ENCODE measurements around the gene CTIF.

The CTIF gene

DNA sequence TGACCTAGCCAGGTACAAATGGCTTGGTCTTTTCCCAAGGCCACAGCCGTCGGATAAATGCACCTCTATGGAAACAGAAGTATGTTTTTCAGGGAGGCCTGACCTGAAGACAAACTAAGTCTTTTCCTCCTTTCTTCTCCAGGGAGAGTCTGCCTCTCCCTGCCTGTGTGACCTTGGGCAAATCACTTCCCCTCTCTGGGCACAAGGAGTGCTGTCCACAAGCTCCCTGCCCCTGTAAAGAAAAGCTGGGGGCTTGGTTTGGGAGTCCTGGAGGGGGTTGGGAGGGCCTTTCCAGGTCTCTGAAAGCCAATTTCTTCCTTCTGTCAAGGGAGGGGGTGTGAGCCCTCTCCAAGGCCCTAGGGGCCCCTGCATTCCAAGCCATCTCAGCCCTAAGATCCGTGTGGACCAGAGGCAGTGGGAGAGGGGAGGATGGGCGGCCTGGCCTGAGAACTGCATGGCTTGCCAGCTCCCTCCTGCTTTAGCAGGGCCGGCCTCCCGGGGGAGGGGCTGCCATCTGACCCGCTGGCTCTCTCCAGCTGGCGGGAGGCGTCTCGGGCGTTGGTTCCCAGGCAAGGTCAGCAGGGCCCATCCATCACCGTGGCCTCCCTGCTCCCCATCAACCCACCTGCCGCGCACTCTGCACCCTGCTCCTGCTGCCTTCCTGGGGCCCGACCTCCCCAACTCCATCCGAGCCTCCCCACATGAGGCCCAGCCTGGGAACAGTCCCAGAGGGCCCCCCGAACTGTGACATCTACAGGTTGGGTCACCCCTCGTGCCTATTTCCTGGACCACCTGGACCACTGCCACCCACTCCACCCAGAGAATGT is 350.5 kb downstream of the CTIF start:
- Histone ChIP-seq H3F3A (ENCODE audit: insufficient read depth) (no peaks in the 10 kb centered on the region), H3K79me2 (ENCODE audit: insufficient read depth, low read length) (no peaks in the 10 kb centered on the region), H3K9me3 (ENCODE audit: insufficient read depth, low read length) (no peaks in the 10 kb centered on the region), H3K4me2 (ENCODE audit: low read depth, low read length, poor library complexity, severe bottlenecking) (no peak overlapping the region), H4K20me1 (ENCODE audit: low read depth, low read length) (no peaks in the 10 kb centered on the region), H2AFZ (ENCODE audit: low read depth, low read length, severe bottlenecking) (no peak overlapping the region), H3K9ac (ENCODE audit: low read length) (no peak overlapping the region), H3K36me3 (ENCODE audit: low read length) (no peaks in the 10 kb centered on the region), H3K27me3 (ENCODE audit: low read length) (no peaks in the 10 kb centered on the region), H3K9me2 (replicated peaks; ENCODE audit: insufficient read depth, low read length) (no peaks in the 10 kb centered on the region), H3K4me3 (ENCODE audit: insufficient read depth, low read length, poor library complexity, severe bottlenecking) (no peak overlapping the region), H3K27ac (ENCODE audit: low read depth, low read length) (no peak overlapping the region)
- TF ChIP-seq EZH2phosphoT487 (conservative IDR thresholded peaks at IDR 0.05; ENCODE audit: low read length) (no peak), CTCF (IDR thresholded peaks at IDR 0.05; ENCODE audit: insufficient read depth, low read length, poor library complexity, severe bottlenecking) (no peak)

DNA sequence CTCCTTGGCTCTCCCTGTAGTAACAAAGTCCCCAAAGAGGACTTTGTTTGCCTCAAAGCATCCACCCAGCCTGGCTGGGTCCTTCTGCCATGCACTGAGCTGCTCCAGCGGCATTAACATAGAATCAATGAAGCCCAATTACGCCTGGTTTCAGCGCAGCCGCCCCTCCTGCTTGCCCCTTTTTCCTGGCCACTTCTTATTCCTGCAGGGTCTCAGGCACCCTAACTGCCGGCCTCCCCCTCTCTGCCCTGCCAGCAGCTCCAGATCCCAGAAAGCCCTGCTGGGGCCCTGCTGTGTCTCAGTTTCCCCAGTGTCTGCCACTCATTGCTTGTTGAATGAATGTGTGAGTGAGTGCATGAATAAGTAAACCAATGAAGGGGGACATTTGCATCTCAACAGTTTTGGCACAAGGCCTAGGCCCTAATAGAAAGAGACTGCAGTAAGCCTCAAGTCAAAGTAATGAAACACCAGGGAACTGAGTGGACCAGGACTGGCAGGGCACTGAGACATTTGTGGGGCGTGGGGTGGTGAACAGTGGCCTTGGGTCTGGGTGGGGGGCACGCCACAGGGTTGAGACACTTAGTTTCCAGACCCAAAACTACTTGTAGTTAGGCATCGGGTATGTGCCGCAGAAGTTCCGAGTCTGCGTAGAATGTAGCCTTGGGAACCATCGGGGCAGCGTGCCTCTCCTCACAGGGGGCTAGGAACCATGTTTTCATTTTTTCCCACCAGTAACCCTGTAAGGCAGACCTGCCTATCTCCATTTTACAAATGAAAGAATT is 351.3 kb downstream of the CTIF start:
- H4K20me1 ChIP-seq (ENCODE audit: low read depth, low read length), result no peaks in the 10 kb centered on the region
- H3K9me3 ChIP-seq (ENCODE audit: insufficient read depth, low read length), result no peaks in the 10 kb centered on the region
- H3K4me3 ChIP-seq (ENCODE audit: insufficient read depth, low read length, poor library complexity, severe bottlenecking), result no peak overlapping the region
- H3K36me3 ChIP-seq (ENCODE audit: low read length), result no peaks in the 10 kb centered on the region
- no peak overlapping the region for H3K9ac ChIP-seq (ENCODE audit: low read length)
- H3K4me2 ChIP-seq (ENCODE audit: low read depth, low read length, poor library complexity, severe bottlenecking), result no peak overlapping the region
- H3K27ac ChIP-seq (ENCODE audit: low read depth, low read length), result no peak overlapping the region
- no peaks in the 10 kb centered on the region for H3K27me3 ChIP-seq (ENCODE audit: low read length)
- H2AFZ ChIP-seq (ENCODE audit: low read depth, low read length, severe bottlenecking), result no peak overlapping the region
- H3F3A ChIP-seq (ENCODE audit: insufficient read depth), result no peaks in the 10 kb centered on the region
- TF ChIP-seq EZH2phosphoT487 (conservative IDR thresholded peaks at IDR 0.05; ENCODE audit: low read length), result no peak
- no peak for TF ChIP-seq CTCF (IDR thresholded peaks at IDR 0.05; ENCODE audit: insufficient read depth, low read length, poor library complexity, severe bottlenecking)
- no peaks in the 10 kb centered on the region for H3K9me2 ChIP-seq (replicated peaks; ENCODE audit: insufficient read depth, low read length)
- no peaks in the 10 kb centered on the region for H3K79me2 ChIP-seq (ENCODE audit: insufficient read depth, low read length)

DNA sequence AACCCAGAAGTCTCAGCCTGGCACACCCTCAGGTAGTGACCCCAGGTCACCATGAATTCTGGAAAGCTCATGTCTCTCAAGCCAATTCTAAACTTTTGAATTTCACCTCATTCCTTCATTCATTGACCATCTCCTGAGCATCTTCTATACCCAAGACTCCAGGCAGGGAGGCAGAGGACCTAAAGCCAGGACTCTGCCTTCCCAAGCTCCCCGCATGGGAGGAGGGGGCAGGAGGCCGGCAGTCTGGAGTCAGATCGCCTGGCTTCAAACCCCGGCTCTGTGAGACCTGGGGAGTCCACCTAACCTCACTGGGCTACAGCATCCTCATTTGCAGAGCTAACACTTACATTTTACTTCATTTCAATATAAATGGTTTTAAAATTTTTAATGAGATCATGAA is 352.9 kb downstream of the CTIF start:
- no peaks in the 10 kb centered on the region for H3K9me2 ChIP-seq (replicated peaks; ENCODE audit: insufficient read depth, low read length)
- no peaks in the 10 kb centered on the region for H3K9me3 ChIP-seq (ENCODE audit: insufficient read depth, low read length)
- H2AFZ ChIP-seq (ENCODE audit: low read depth, low read length, severe bottlenecking), result no peak overlapping the region
- H3K79me2 ChIP-seq (ENCODE audit: insufficient read depth, low read length), result no peaks in the 10 kb centered on the region
- no peak overlapping the region for H3K4me2 ChIP-seq (ENCODE audit: low read depth, low read length, poor library complexity, severe bottlenecking)
- no peak for TF ChIP-seq EZH2phosphoT487 (conservative IDR thresholded peaks at IDR 0.05; ENCODE audit: low read length)
- no peak for TF ChIP-seq CTCF (IDR thresholded peaks at IDR 0.05; ENCODE audit: insufficient read depth, low read length, poor library complexity, severe bottlenecking)
- H3K36me3 ChIP-seq (ENCODE audit: low read length), result no peaks in the 10 kb centered on the region
- H3K27ac ChIP-seq (ENCODE audit: low read depth, low read length), result no peak overlapping the region
- no peaks in the 10 kb centered on the region for H3K27me3 ChIP-seq (ENCODE audit: low read length)
- no peak overlapping the region for H3K9ac ChIP-seq (ENCODE audit: low read length)
- no peak overlapping the region for H3K4me3 ChIP-seq (ENCODE audit: insufficient read depth, low read length, poor library complexity, severe bottlenecking)
- H3F3A ChIP-seq (ENCODE audit: insufficient read depth), result no peaks in the 10 kb centered on the region
- H4K20me1 ChIP-seq (ENCODE audit: low read depth, low read length), result no peaks in the 10 kb centered on the region
